ENCODE results near the gene NHEJ1. TPM values are rescaled to one million over a fixed set of nuclear protein-coding genes. Genes with fewer than 3 reads are reported as not detected.

NHEJ1 gene
- total RNA-seq, 1 experiment from 2014 or later: 16.4 TPM

- Histone ChIP-seq H3K4me2 (ENCODE audit: low read length) (peak within 1 kb of the TSS; percentile 39), H4K20me1 (ENCODE audit: insufficient read depth) (no peaks in the 10 kb centered on the region), H3K9ac (ENCODE audit: low read length) (no peak within 1 kb of the TSS), H3K36me3 (ENCODE audit: control insufficient read depth in 1 of 2, insufficient read depth in 2 of 2, low read length in 2 of 2) (no peaks in the 10 kb centered on the region), H3K27ac (ENCODE audit: low read depth, low read length) (no peak within 1 kb of the TSS), H3K4me1 (ENCODE audit: control insufficient read depth in 1 of 2, insufficient read depth in 2 of 2, low read length in 2 of 2) (no peaks in the 10 kb centered on the region), H3K79me2 (ENCODE audit: insufficient read depth, low read length) (no peaks in the 10 kb centered on the region), H3K9me2 (ENCODE audit: insufficient read depth) (no peaks in the 10 kb centered on the region), H3K27me3 (ENCODE audit: insufficient read depth, low read length) (peaks cover 16% of the 10 kb centered on the region; the same call in 1 of the 2 replicates), H3K9me3 (ENCODE audit: control insufficient read depth in 1 of 2, insufficient read depth in 1 of 2, low read depth in 1 of 2, low read length in 2 of 2) (no peaks in the 10 kb centered on the region), H3K4me3 (replicated peaks in 1 of 2; ENCODE audit: low read depth in 1 of 2, low read length in 2 of 2) (peak within 1 kb of the TSS in 1 of 2 experiments; percentile 16; a peak in 1 of 4 replicates), H2AFZ (ENCODE audit: low read depth, low read length, poor library complexity, severe bottlenecking) (no peak within 1 kb of the TSS)
- CTCF ChIA-PET: interaction anchor here (1.0 to 2.2 kb wide), 3 partner anchors 12 to 94 kb away, joined by 3 to 9 read pairs (median 3); no protein-coding TSS in a partner anchor
- RAD21 ChIA-PET (ENCODE audit: low non-redundant PET in 1 of 2, low total read pairs in 2 of 2, uncharacterized antibody in 2 of 2, unreplicated experiment in 2 of 2): interaction anchor here in 1 of 2 experiments (1.2 kb wide), 1 partner anchor 93 kb away, joined by 3 read pairs; no protein-coding TSS in a partner anchor
- DNase-seq (ENCODE audit: low read depth, low spot score): no peak
- BruUV-seq (replicated peaks): no TSS peak
- intact Hi-C loops (cut with micrococcal nuclease): loop anchor here (5.0 kb wide), 1 partner anchor 481 kb away; the partner anchor contains the start of genes CHPF and TMEM198
- ATAC-seq: peak; percentile 24; the same call in 1 of the 2 replicates
- POLR2A ChIA-PET: no interaction called here
- no peak for TF ChIP-seq SIN3A (IDR thresholded peaks at IDR 0.05; ENCODE audit: low read depth)
- no peak for TF ChIP-seq FOSL1 (IDR thresholded peaks at IDR 0.05; ENCODE audit: low read depth)
- TF ChIP-seq ELF1 (IDR thresholded peaks at IDR 0.05; ENCODE audit: borderline replicate concordance, low read depth): no peak
- no peak for TF ChIP-seq ATF3 (IDR thresholded peaks at IDR 0.05)
- TF ChIP-seq MAX (IDR thresholded peaks at IDR 0.05): no peak
These were observed 99.5 kb downstream of the NHEJ1 start, which contains the start of gene IHH for GRCh38 chr2:219060821-219061791. TSS of gene IHH (minus strand) at chr2:219060921. CDS start at chr2:219060467, 454 bp downstream.

Data from HCT116 (cell line).